ENCODE results near the gene MED28. TPM values are rescaled to one million over a fixed set of nuclear protein-coding genes. Genes with fewer than 3 reads are reported as not detected.
"Not testable (repeated sequence)": the region's sequence is repeated elsewhere in the genome, so short reads cannot be mapped to it uniquely, and the experiment has no call there.

MED28 gene
- total RNA-seq, 4 donors from 2014 or later, result 8.1 to 11.8 (median 9.5) TPM

DNA sequence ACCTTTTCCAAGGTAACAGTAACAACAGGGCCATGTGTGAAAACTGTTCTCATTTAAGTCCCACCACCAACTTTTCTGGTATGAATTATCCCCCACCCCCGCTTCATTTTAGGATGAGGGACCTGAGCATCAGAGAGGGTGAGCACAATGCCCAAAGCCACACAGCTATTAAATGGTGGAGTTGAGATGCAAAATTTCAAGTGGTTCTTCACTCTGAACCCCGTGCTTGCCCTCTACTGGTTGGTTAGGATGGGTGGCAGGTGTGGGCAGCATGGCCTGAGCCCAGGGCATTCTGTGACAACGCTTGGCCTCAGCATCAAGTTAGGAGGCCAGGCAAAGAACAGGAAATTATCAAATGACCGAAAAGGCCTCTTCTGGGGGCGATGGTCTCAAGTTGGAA is 33.5 kb downstream of the MED28 start:
- intact Hi-C loops (cut with DNase I; ENCODE audit: low total_unique reads), result no loop called here
- no peak overlapping the region for H3K4me3 ChIP-seq (ENCODE audit: low read depth, poor library complexity, severe bottlenecking)
- no peak for DNase-seq (ENCODE audit: low spot score in 2 of 2)
- 82% methylated on average over 5 of the region's 5 CpGs for WGBS, 2 donors
- no peak for TF ChIP-seq POLR2A (IDR thresholded peaks at IDR 0.05)
- TF ChIP-seq, protein P1, sequence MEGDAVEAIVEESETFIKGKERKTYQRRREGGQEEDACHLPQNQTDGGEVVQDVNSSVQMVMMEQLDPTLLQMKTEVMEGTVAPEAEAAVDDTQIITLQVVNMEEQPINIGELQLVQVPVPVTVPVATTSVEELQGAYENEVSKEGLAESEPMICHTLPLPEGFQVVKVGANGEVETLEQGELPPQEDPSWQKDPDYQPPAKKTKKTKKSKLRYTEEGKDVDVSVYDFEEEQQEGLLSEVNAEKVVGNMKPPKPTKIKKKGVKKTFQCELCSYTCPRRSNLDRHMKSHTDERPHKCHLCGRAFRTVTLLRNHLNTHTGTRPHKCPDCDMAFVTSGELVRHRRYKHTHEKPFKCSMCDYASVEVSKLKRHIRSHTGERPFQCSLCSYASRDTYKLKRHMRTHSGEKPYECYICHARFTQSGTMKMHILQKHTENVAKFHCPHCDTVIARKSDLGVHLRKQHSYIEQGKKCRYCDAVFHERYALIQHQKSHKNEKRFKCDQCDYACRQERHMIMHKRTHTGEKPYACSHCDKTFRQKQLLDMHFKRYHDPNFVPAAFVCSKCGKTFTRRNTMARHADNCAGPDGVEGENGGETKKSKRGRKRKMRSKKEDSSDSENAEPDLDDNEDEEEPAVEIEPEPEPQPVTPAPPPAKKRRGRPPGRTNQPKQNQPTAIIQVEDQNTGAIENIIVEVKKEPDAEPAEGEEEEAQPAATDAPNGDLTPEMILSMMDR (IDR thresholded peaks at IDR 0.05), result no peak

DNA sequence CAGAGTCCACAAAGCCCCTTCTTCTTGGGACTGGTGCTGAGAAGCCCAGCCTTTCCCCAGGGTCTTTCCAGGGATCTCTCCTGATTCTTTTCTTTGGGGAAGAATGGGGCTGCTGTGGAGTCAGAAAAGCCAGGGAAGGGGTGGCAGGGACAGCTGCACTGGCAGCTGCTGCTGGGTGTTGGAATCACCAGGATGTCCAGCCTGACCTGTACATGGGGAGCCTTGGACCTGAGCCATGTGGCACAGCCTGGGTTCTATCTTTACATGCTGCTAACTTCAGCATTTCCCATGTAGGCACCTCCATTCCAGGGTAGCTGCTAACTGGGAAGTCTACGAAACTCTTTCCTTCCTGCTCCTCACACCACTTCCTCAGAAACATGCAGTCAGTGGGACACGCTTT is 36.0 kb downstream of the MED28 start:
- TF ChIP-seq, protein P1 (IDR thresholded peaks at IDR 0.05), result no peak
- no peak for TF ChIP-seq POLR2A (IDR thresholded peaks at IDR 0.05)
- no peak overlapping the region for H3K4me3 ChIP-seq (ENCODE audit: low read depth, poor library complexity, severe bottlenecking)
- intact Hi-C loops (cut with DNase I; ENCODE audit: low total_unique reads), result no loop called here
- DNase-seq (ENCODE audit: low spot score in 2 of 2), result no peak
- 75 to 86% methylated on average over 2 of the region's 2 CpGs for WGBS, 2 donors

DNA sequence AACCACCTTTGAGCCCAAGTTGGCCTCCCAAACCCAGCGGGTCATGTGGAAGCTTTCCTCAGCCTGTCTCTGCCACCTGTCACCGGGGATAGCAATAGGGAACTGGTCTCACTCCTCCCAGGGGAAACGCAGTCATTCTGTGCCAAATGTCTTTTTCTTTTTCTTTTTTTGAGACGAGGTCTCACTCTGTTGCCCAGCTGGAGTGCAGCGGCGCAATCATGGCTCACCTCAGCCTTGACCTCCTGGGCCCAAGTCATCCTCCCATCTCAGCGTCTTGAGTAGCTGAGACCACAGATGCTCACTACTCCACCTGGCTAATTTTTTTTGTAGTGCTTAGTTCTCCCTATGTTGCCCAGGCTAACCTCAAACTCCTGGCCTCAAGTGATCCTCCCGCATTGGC is 40.3 kb downstream of the MED28 start:
- 77 to 84% methylated on average over 8 of the region's 8 CpGs for WGBS, 2 donors
- intact Hi-C loops (cut with DNase I; ENCODE audit: low total_unique reads), result no loop called here
- TF ChIP-seq, protein P1 (IDR thresholded peaks at IDR 0.05), result no peak
- no peak for TF ChIP-seq POLR2A (IDR thresholded peaks at IDR 0.05)
- no peak for DNase-seq (ENCODE audit: low spot score in 2 of 2)
- no peak overlapping the region for H3K4me3 ChIP-seq (ENCODE audit: low read depth, poor library complexity, severe bottlenecking)

DNA sequence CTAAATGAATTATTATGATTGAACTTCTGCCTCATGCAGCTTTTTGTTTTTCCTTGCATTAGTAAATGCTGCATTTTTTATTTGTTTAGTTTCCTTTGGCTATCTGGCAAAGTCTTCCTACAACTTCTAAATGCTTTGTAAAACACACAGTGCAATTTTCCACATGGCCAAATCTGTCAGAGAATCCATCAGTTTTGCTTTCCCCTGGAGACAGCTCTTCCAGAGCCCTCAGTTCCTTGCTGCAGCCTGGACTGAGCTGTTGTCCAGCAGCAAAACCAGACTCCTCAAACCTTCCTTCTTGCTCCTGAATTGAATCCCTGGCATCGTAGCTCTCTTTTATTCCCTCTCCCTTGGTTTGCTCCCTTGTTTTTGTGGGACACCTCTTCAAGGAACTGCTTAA is 42.6 kb downstream of the MED28 start:
- 80 to 95% methylated on average over 1 of the region's 1 CpG for WGBS, 2 donors
- TF ChIP-seq POLR2A (IDR thresholded peaks at IDR 0.05), result no peak
- TF ChIP-seq, protein P1 (IDR thresholded peaks at IDR 0.05), result no peak
- no peak overlapping the region for H3K4me3 ChIP-seq (ENCODE audit: low read depth, poor library complexity, severe bottlenecking)
- DNase-seq (ENCODE audit: low spot score in 2 of 2), result no peak
- intact Hi-C loops (cut with DNase I; ENCODE audit: low total_unique reads), result no loop called here

DNA sequence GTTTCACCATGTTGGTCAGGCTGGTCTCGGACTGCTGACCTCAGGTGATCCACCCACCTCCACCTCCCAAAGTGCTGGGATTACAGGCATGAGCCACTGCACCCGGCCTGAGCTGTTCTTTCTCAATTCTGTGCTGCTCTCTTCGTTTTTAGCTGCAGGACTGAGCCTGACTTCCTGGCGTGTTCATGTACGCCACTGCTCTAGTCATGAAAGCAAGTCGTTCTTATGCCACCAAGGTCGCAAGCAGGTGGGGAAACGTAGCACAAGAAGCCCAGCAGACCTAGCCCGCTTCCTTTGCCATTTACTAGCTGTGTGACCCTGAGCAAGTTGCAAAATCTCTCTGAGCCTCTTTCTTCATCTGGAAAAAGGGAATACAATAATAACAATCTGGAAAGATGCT is 43.4 kb downstream of the MED28 start:
- intact Hi-C loops (cut with DNase I; ENCODE audit: low total_unique reads), result no loop called here
- no peak for DNase-seq (ENCODE audit: low spot score in 2 of 2)
- 79 to 87% methylated on average over 9 of the region's 9 CpGs for WGBS, 2 donors
- no peak overlapping the region for H3K4me3 ChIP-seq (ENCODE audit: low read depth, poor library complexity, severe bottlenecking)
- no peak for TF ChIP-seq POLR2A (IDR thresholded peaks at IDR 0.05)
- TF ChIP-seq, protein P1 (IDR thresholded peaks at IDR 0.05), result no peak

DNA sequence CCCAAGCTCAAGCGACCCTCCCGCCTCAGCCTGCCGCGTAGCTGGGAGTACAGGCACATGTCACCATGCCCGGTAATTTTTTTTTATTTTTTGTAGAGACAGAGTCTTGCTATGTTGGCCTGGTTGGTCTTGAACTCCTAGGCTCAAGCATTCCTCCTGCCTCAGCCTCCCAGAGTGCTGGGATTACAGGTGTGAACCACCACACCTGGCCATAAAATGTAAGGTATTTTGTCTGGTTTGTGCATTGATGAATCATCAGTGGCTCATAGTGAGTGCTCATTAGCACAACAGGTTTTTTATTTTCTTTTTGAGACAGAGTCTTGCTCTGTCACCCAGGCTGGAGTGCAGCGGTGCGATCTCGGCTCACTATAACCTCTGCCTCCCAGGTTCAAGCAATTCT is 44.8 kb downstream of the MED28 start:
- DNase-seq (ENCODE audit: low spot score in 2 of 2); intact Hi-C loops (cut with DNase I; ENCODE audit: low total_unique reads); H3K4me3 ChIP-seq (ENCODE audit: low read depth, poor library complexity, severe bottlenecking): not testable (repeated sequence)
- WGBS, 2 donors, result 96% methylated on average over 8 of the region's 8 CpGs

Data from lower leg skin (tissue), 4 donors.